HG02870 (cell line): ENCODE measurements around the gene HOXA9.

ENCODE experiments used
- ATAC-seq: cut with Tn5 transposase; IDR thresholded peaks from one replicate; pipeline ENCODE4 v1.9.1; 2021; ENCODE audit warnings: mild to moderate bottlenecking, moderate library complexity; ENCODE audit not compliant: unreplicated experiment

HOXA9 gene

GRCh38 chr7:27155816-27156507 lies 9.4 kb downstream of the HOXA9 start:
- ATAC-seq: no peak

- ATAC-seq: no peak
Observed at GRCh38 chr7:27154901-27155815, 10.2 kb downstream of the HOXA9 start.

DNA sequence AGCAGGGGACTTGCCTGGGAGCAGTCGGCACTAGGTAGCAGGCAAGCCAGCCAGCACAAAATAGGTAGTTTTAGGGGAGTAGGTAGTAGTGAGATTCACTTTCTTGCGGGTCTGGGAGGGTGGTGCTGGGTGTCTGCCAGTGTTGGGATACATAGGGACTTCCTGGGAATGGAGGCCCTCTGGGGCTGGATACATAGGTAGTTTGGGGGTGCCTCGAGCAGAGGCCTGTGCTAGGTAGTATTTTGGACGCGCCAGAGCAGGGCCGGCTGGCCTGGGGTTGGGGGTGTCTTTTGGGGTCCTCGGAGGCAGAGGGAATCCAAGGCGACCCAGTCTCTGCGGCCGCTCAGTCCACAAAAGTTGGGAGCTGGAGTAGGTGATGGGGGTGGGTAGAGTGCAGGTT lies 11.0 kb downstream of the HOXA9 start:
- no peak for ATAC-seq

GRCh38 chr7:27153526-27153925 lies 11.8 kb downstream of the HOXA9 start:
- no peak for ATAC-seq

- no peak for ATAC-seq
Observed at GRCh38 chr7:27152816-27153442, 12.4 kb downstream of the HOXA9 start.

- no peak for ATAC-seq
Observed at GRCh38 chr7:27151931-27152815, 13.2 kb downstream of the HOXA9 start, which contains the start of gene HOXA3. TSS of gene HOXA3 (minus strand) at chr7:27152583. CDS start at chr7:27110640, 41,943 bp downstream.

GRCh38 chr7:27151341-27151930 lies 13.9 kb downstream of the HOXA9 start:
- no peak for ATAC-seq

GRCh38 chr7:27150568-27151340 lies 14.6 kb downstream of the HOXA9 start:
- no peak for ATAC-seq

- no peak for ATAC-seq
Observed at GRCh38 chr7:27149842-27150567, 15.3 kb downstream of the HOXA9 start.

DNA sequence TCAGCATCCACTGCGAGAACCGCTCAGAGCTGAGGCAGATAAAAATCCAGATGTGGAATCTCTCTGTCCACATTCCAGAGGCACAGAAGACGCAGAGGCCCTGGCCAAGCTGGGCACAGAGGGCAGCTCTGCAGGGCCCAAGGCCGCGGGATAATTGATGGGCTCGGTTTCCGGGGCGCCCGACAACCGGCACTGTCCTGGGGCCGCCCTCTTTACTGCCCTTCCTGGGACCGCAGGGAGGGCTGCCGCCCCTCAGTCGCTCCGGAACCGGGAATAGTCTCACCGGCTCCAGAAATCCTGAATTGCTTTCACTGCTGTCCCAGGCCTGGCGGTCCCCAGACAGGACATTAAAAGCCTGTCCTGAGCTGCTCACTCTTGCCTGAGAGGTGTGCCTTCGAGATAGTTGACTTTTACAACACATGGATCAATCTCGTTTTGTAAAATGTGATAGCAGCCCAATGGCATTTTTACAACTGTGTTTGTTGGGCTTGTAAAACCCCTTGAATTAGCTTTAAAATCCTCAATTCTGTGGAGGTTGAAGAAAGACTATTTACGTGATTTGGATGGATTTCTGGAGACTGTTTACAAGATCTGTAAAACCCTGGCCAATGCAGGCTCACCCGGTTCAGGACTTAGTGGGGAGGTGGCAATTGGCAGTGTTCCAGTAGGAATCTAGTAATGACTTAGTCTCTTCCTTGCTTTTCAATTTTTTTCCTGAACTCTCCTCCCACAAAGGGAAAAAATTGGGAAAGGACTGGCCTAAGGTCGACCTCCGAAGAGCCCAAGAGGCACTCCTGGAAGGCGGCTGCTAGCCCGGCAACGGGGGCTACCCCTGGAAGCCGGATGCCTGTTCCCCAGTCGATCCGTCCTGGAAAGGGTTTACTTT lies 16.3 kb downstream of the HOXA9 start:
- ATAC-seq: no peak

- no peak for ATAC-seq
Observed at GRCh38 chr7:27148031-27148755, 17.1 kb downstream of the HOXA9 start.

DNA sequence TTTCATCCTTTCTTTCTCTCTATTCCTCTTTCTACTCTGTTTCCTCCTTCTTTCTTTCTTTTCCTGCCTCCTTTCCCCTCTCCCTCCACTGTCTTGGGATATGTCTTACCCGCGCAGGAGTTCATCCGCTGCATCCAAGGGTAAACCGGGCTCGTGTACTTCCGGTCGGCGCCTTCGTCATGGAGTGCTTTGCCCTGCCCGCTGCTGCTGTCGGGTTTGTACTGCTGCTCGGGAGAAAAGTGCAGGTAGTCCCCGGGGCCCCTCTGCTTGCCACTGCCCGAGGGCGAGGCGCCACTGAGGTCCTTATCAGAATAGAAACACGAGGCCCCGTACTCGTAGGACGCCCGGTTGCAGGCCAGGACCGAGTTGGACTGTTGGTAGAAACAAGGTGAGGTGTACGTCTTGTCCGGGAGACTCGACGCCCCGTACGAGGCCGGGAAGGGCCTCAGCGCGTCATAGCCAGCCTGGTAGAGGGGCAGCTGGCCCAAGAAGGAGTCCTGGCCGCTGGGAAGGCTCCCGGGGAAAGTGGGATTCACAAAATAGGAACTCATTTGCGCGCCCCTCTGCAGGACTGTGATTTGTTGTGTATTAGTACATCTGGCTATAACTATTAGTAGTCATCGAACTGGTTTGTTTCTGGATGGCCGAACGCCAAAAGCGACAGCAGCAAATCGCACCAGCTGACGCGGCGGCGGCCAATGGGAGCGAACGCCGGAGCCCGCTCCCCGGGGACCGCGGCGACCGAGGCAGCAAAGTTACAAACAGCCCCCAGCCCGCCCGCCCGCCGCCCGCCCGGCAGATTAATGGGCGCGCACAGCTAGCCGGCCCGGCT lies 17.9 kb downstream of the HOXA9 start, which contains the start of gene HOXA6:
Gene HOXA6, minus strand, starts transcription at position 576 of the 832 bp plus-strand sequence. Its CDS starts 25 bp downstream, at position 551.
- ATAC-seq: no peak

DNA sequence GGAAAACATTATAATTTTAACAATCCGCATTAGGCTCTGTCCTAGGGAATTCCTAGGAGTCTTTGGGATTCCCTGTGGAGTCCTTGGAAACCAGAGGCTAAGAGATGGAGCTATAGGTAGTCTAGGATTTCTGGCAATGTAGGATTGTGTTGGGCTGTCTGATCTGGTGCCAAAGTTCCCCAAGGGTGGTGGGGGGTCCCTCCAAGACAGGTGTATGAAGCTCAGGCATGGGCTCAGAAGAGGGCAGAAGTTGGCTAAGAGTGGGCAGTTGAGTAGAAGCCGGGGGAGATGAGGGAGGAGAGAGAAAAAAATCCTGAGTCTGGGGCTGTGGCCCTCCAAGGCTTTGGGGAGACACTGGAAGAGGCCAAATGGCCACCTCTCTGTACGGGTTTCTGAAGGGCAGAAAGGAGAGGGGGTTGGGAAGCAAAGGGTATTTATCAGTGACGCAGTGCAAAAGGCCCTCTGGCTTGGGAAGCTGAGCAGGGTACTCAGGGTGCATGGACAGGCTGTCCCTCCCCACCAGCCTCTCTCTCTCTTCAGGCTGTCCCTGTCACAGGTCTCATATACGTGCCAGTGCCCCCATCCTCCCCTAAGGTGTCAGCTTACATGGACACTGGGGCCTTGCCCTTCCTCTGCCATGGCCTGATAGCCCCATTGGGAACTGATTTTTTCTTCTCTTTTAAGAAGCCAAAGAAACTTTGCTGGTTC lies 18.7 kb downstream of the HOXA9 start:
- no peak for ATAC-seq

- no peak for ATAC-seq
Observed at GRCh38 chr7:27145914-27146412, 19.4 kb downstream of the HOXA9 start.

DNA sequence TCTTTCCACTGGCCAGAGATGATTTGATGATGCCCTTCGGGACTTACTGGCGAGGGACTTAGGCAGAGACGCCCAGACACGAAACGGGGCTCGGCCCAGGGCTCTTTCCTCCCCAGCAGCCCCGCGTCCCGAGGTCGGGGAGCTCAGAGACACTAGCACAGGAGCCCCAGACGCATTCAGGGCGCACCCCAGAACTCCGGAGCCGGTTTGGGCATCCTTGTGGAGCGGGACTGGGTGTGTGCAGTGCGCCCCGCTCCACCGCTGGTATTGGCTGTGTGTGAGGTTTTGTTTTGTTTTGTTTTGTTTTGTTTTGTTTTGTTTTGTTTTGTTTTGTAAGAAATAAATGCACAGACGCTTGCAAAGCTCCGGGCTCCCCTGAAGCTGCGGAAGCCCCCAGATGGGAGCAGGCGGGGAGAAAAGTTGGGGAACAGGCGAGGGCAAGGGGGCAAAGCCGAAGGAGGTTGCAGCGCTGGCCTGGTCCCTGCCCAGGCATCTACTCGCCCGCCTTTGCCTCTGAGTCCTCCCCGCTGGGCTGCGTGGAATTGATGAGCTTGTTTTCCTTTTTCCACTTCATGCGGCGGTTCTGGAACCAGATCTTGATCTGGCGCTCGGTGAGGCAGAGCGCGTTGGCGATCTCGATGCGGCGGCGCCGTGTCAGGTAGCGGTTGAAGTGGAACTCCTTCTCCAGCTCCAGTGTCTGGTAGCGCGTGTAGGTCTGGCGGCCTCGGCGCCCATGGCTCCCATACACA lies 20.0 kb downstream of the HOXA9 start:
- no peak for ATAC-seq
